Pons (tissue), 1 donor: ENCODE results near the gene GPC5.

ENCODE experiments used
- DNase-seq: peaks from one replicate; pipeline ENCODE4 v3.0.0-alpha.2; 2016; ENCODE audit warnings: low spot score

The GPC5 gene

GRCh38 chr13:92365904-92366303 lies 967.5 kb downstream of the GPC5 start:
- DNase-seq = no peak

- no peak for DNase-seq
Measured at GRCh38 chr13:92377396-92377795, 979.0 kb downstream of the GPC5 start.

GRCh38 chr13:92379371-92379770 lies 981.0 kb downstream of the GPC5 start:
- DNase-seq = no peak

- DNase-seq = no peak
Measured at GRCh38 chr13:92384410-92384809, 986.0 kb downstream of the GPC5 start.

GRCh38 chr13:92387245-92387644 lies 988.8 kb downstream of the GPC5 start:
- DNase-seq = no peak

GRCh38 chr13:92390217-92390616 lies 991.8 kb downstream of the GPC5 start:
- no peak for DNase-seq

- DNase-seq = no peak
Measured at GRCh38 chr13:92403606-92404005, 1005.2 kb downstream of the GPC5 start.

GRCh38 chr13:92407858-92408257 lies 1009.4 kb downstream of the GPC5 start:
- no peak for DNase-seq

- DNase-seq = no peak
Measured at GRCh38 chr13:92412481-92412880, 1014.1 kb downstream of the GPC5 start.

- DNase-seq = no peak
Measured at GRCh38 chr13:92412996-92413395, 1014.6 kb downstream of the GPC5 start.

GRCh38 chr13:92413452-92413851 lies 1015.0 kb downstream of the GPC5 start:
- DNase-seq = no peak

GRCh38 chr13:92414851-92415250 lies 1016.4 kb downstream of the GPC5 start:
- DNase-seq = no peak

GRCh38 chr13:92415781-92416180 lies 1017.4 kb downstream of the GPC5 start:
- no peak for DNase-seq

GRCh38 chr13:92418818-92419412 lies 1020.5 kb downstream of the GPC5 start:
- no peak for DNase-seq

GRCh38 chr13:92429231-92429630 lies 1030.8 kb downstream of the GPC5 start:
- no peak for DNase-seq

- DNase-seq = no peak
Measured at GRCh38 chr13:92433386-92433785, 1035.0 kb downstream of the GPC5 start.

GRCh38 chr13:92433963-92434362 lies 1035.5 kb downstream of the GPC5 start:
- DNase-seq = no peak

GRCh38 chr13:92436924-92437323 lies 1038.5 kb downstream of the GPC5 start:
- no peak for DNase-seq

GRCh38 chr13:92444244-92444643 lies 1045.8 kb downstream of the GPC5 start:
- no peak for DNase-seq

- no peak for DNase-seq
Measured at GRCh38 chr13:92451060-92451459, 1052.6 kb downstream of the GPC5 start.

- DNase-seq = no peak
Measured at GRCh38 chr13:92452840-92453239, 1054.4 kb downstream of the GPC5 start.

GRCh38 chr13:92459306-92459705 lies 1060.9 kb downstream of the GPC5 start:
- peak; percentile 20 for DNase-seq

- no peak for DNase-seq
Measured at GRCh38 chr13:92460479-92460878, 1062.1 kb downstream of the GPC5 start.

- DNase-seq = no peak
Measured at GRCh38 chr13:92461402-92461801, 1063.0 kb downstream of the GPC5 start.

- DNase-seq = no peak
Measured at GRCh38 chr13:92461831-92462230, 1063.4 kb downstream of the GPC5 start.
